H1 (cell line): ENCODE data around the gene PITPNM1. TPM values are rescaled to one million over a fixed set of nuclear protein-coding genes. Genes with fewer than 3 reads are reported as not detected.
A peak's percentile ranks its signal among the peaks of the same experiment; 100 is the strongest.

Source experiments
- CTCF ChIA-PET: fragments of 300-600 bp; sonication (Branson Sonifier 250); formaldehyde crosslinking; loops from one replicate; lab custom pipeline; 2021; ENCODE audit not compliant: partially characterized antibody; lab: Charles Lee
- POLR2A ChIA-PET: fragments of 300-600 bp; sonication (Branson Sonifier 250); formaldehyde crosslinking; loops from one replicate; lab custom pipeline; 2021; ENCODE audit warnings: inconsistent platforms; ENCODE audit not compliant: partially characterized antibody; lab: Charles Lee
- DNase-seq, 2 experiments: peaks; one replicate each; pipeline versions ENCODE4 v3.0.0 to v3.0.0-alpha.2; 2010 to 2022; ENCODE audit warnings: low spot score in 2 of 2, low read depth in 1 of 2, mixed read lengths in 1 of 2
- FAIRE-seq: peaks from 2 replicates; lab custom pipeline; 2011; peaks lifted over from hg19 to GRCh38; lab: Jason Lieb, UNC
- H2AFZ ChIP-seq: 2 replicates; pipeline ENCODE4 v1.8.1; 2012; ENCODE audit warnings: low read length, inconsistent platforms
- H2AK5ac ChIP-seq: 2 replicates; pipeline ENCODE4 v1.6.1; 2013; ENCODE audit warnings: low read depth, low read length
- H2BK120ac ChIP-seq: replicated peaks from 2 replicates; pipeline ENCODE3; 2013; ENCODE audit warnings: low read depth, low read length, inconsistent platforms
- H2BK12ac ChIP-seq: 2 replicates; pipeline ENCODE4 v1.6.1; 2013; ENCODE audit warnings: low read depth, low read length
- H2BK15ac ChIP-seq: 2 replicates; pipeline ENCODE4 v1.6.1; 2013; ENCODE audit warnings: low read length
- H2BK20ac ChIP-seq: 2 replicates; pipeline ENCODE4 v1.6.1; 2013; ENCODE audit warnings: low read length
- H2BK5ac ChIP-seq: 2 replicates; pipeline ENCODE4 v1.6.1; 2013; ENCODE audit warnings: low read depth, low read length
- H3K14ac ChIP-seq: 2 replicates; pipeline ENCODE4 v1.6.1; 2013; ENCODE audit warnings: inconsistent platforms; ENCODE audit not compliant: insufficient read length
- H3K18ac ChIP-seq: 2 replicates; pipeline ENCODE4 v1.6.1; 2013; ENCODE audit warnings: low read length; ENCODE audit errors: extremely low read depth
- H3K23ac ChIP-seq: 2 replicates; pipeline ENCODE4 v1.6.1; 2013; ENCODE audit warnings: inconsistent platforms; ENCODE audit not compliant: insufficient read length
- H3K23me2 ChIP-seq: 2 replicates; pipeline ENCODE4 v1.6.1; 2013; ENCODE audit warnings: low read depth, low read length
- H3K27ac ChIP-seq: 2 replicates; pipeline ENCODE4 v1.6.1; 2011; ENCODE audit warnings: low read depth, low read length, inconsistent platforms
- H3K27me3 ChIP-seq, 4 experiments: replicated peaks in 1 of 4; 1 replicate in 1 of 4; 2 replicates in 3 of 4; pipeline versions ENCODE4 v1.6.1 to v1.8.1; 2011 to 2013; ENCODE audit warnings: low read length in 3 of 4, mild to moderate bottlenecking in 3 of 4, inconsistent platforms in 2 of 4, mixed read lengths in 2 of 4, moderate library complexity in 1 of 4; ENCODE audit not compliant: control insufficient read depth in 3 of 4, insufficient read depth in 3 of 4; ENCODE audit errors: extremely low read depth in 1 of 4
- H3K36me3 ChIP-seq, 4 experiments: 2 replicates each; pipeline versions ENCODE4 v1.6.1 to v1.8.1; 2011 to 2013; ENCODE audit warnings: mild to moderate bottlenecking in 4 of 4, low read length in 3 of 4, moderate library complexity in 2 of 4, control low read depth in 1 of 4, inconsistent platforms in 1 of 4; ENCODE audit not compliant: insufficient read depth in 4 of 4, control insufficient read depth in 2 of 4
- H3K4ac ChIP-seq: replicated peaks from 2 replicates; pipeline ENCODE3; 2013; ENCODE audit warnings: low read length, low read depth, mixed read lengths, inconsistent platforms; ENCODE audit not compliant: insufficient read length
- H3K4me1 ChIP-seq, 4 experiments: replicated peaks in 1 of 4; 1 replicate in 1 of 4; 2 replicates in 3 of 4; pipeline versions ENCODE4 v1.6.1 to v1.8.1; 2011 to 2013; ENCODE audit warnings: low read length in 3 of 4, inconsistent platforms in 2 of 4, mixed read lengths in 1 of 4; ENCODE audit not compliant: insufficient read depth in 4 of 4, control insufficient read depth in 3 of 4
- H3K4me2 ChIP-seq, 2 experiments: 2 replicates each; pipeline versions ENCODE4 v1.6.1 to v1.8.1; 2011 to 2013; ENCODE audit warnings: low read depth in 2 of 2, low read length in 2 of 2, control low read depth in 1 of 2, inconsistent platforms in 1 of 2, mild to moderate bottlenecking in 1 of 2; ENCODE audit not compliant: insufficient read depth in 1 of 2
- H3K4me3 ChIP-seq, 4 experiments: fragments of 200-600, 300-600 bp in 1 of 4; sonication (generic), shearing (Covaris generic), sonication (Bioruptor Twin) in 1 of 4; 2 replicates each; pipeline versions ENCODE4 v1.5.1 to v1.8.1; 2011 to 2016; ENCODE audit warnings: low read length in 4 of 4, low read depth in 3 of 4, control low read depth in 2 of 4, inconsistent platforms in 2 of 4, mild to moderate bottlenecking in 2 of 4, mixed read lengths in 1 of 4, moderate library complexity in 1 of 4; ENCODE audit not compliant: insufficient read depth in 2 of 4; ENCODE audit errors: extremely low read depth in 1 of 4
- H3K56ac ChIP-seq: replicated peaks from 2 replicates; pipeline ENCODE3; 2013; ENCODE audit warnings: low read depth, mild to moderate bottlenecking, mixed read lengths, low read length, inconsistent platforms; ENCODE audit not compliant: insufficient read length
- H3K79me1 ChIP-seq: 2 replicates; pipeline ENCODE4 v1.6.1; 2013; ENCODE audit warnings: low read depth, low read length, control low read depth
- H3K79me2 ChIP-seq, 2 experiments: 2 replicates each; pipeline versions ENCODE4 v1.6.1 to v1.8.1; 2012 to 2013; ENCODE audit warnings: low read length in 2 of 2, mild to moderate bottlenecking in 2 of 2, inconsistent platforms in 1 of 2; ENCODE audit not compliant: insufficient read depth in 2 of 2, control insufficient read depth in 1 of 2
- H3K9ac ChIP-seq, 4 experiments: replicated peaks in 1 of 4; 1 replicate in 1 of 4; 2 replicates in 3 of 4; pipeline versions ENCODE4 v1.6.1 to v1.8.1; 2011 to 2013; ENCODE audit warnings: low read depth in 3 of 4, low read length in 3 of 4, control low read depth in 2 of 4, mild to moderate bottlenecking in 2 of 4, moderate library complexity in 2 of 4, inconsistent platforms in 1 of 4; ENCODE audit errors: extremely low read depth in 1 of 4
- H3K9me3 ChIP-seq, 2 experiments: 2 replicates each; pipeline versions ENCODE4 v1.6.1 to v1.8.1; 2012 to 2013; ENCODE audit warnings: mild to moderate bottlenecking in 2 of 2, moderate library complexity in 2 of 2, control low read depth in 1 of 2, inconsistent platforms in 1 of 2, low read depth in 1 of 2, low read length in 1 of 2, mixed read lengths in 1 of 2; ENCODE audit not compliant: insufficient read depth in 2 of 2
- H4K20me1 ChIP-seq, 2 experiments: replicated peaks in 1 of 2; 2 replicates each; pipeline versions ENCODE3 to v1.8.1; 2011 to 2013; ENCODE audit warnings: inconsistent platforms in 2 of 2, low read length in 2 of 2, mild to moderate bottlenecking in 1 of 2; ENCODE audit not compliant: insufficient read depth in 2 of 2, control insufficient read depth in 1 of 2
- H4K5ac ChIP-seq: 2 replicates; pipeline ENCODE4 v1.6.1; 2013; ENCODE audit warnings: low read length, low read depth, mixed read lengths, inconsistent platforms; ENCODE audit not compliant: insufficient read length
- H4K8ac ChIP-seq: 2 replicates; pipeline ENCODE4 v1.8.0; 2013; ENCODE audit warnings: mild to moderate bottlenecking, moderate library complexity, low read length, inconsistent platforms; ENCODE audit not compliant: insufficient read depth; ENCODE audit errors: extremely low read depth
- H4K91ac ChIP-seq: replicated peaks from 2 replicates; pipeline ENCODE3; 2013; ENCODE audit warnings: low read length, mixed read lengths, inconsistent platforms; ENCODE audit not compliant: insufficient read length
- EP300 ChIP-seq, 2 experiments: IDR thresholded peaks; 1 replicate in 1 of 2; 2 replicates in 1 of 2; pipeline ENCODE4 v1.6.1; 2011 to 2012; ENCODE audit warnings: low read depth in 2 of 2, low read length in 2 of 2, mild to moderate bottlenecking in 2 of 2, borderline replicate concordance in 1 of 2, inconsistent platforms in 1 of 2, moderate library complexity in 1 of 2
- PHF8 ChIP-seq: fragments of 200-600 bp; sonication (generic); conservative IDR thresholded peaks from 2 replicates; pipeline ENCODE4 v1.7.1; 2012; ENCODE audit warnings: low read depth, mild to moderate bottlenecking, inconsistent platforms, low read length, moderate library complexity
- POU5F1 ChIP-seq: IDR thresholded peaks from 2 replicates; pipeline ENCODE4 v1.6.1; 2011; ENCODE audit warnings: low read depth, mild to moderate bottlenecking, low read length, moderate library complexity
- SIX5 ChIP-seq: IDR thresholded peaks from 2 replicates; pipeline ENCODE4 v1.6.1; 2011; ENCODE audit warnings: mild to moderate bottlenecking, low read depth, low read length
- SP1 ChIP-seq: IDR thresholded peaks from 2 replicates; pipeline ENCODE4 v1.6.1; 2011; ENCODE audit warnings: low read depth, low read length
- TCF12 ChIP-seq: IDR thresholded peaks from 2 replicates; pipeline ENCODE4 v1.6.1; 2011; ENCODE audit warnings: low read depth, mild to moderate bottlenecking, low read length
- WGBS, 2 experiments: shearing (Covaris generic) in 1 of 2; methylation state at CpG; one replicate each; pipeline versions ENCODE4 v1.1.6 to v1.1.7; 2013 to 2015; ENCODE audit warnings: low lambda C conversion rate in 2 of 2, mixed read lengths in 2 of 2, inconsistent platforms in 1 of 2, low coverage in 1 of 2, missing lambda C conversion rate in 1 of 2; ENCODE audit not compliant: insufficient replicate concordance in 2 of 2, insufficient coverage in 1 of 2, insufficient read length in 1 of 2; ENCODE audit errors: extremely low coverage in 1 of 2, missing lambda C conversion rate in 1 of 2; 5-methylcytosine and 5-hydroxymethylcytosine counted together
- polyA plus RNA-seq, 7 experiments: library from polyadenylated mRNA; depleted of rRNA in 3 of 7; stranded (reverse) in 5 of 7; unstranded in 2 of 7; fragments of >200 nt in 5 of 7; fragments of 200-250 nt in 2 of 7; gene quantifications; 1 replicate in 5 of 7; 2 replicates in 1 of 7; 4 replicates in 1 of 7; pipeline versions ENCODE4 v1.2.1 to v1.2.3, GENCODE V29; 2011 to 2013; ENCODE audit warnings: missing spikeins in 2 of 7, mixed read lengths in 2 of 7
- total RNA-seq: library from RNA; stranded (reverse); fragmentation: NEBNext Ultra II Directional; extraction: Animal tissue kit (Norgen Biotek cat#: 25700); gene quantifications from 2 replicates; pipeline ENCODE4 v1.2.1, GENCODE V29; 2021

PITPNM1 gene
- total and polyA plus RNA-seq, 2 of the 8 experiments (the other 6 are each of a cell fraction or from before 2014, with no cell fraction given) = 27.2 to 52.7 TPM

- no peak within 1 kb of the TSS for H3K18ac ChIP-seq
- H4K5ac ChIP-seq = no peak within 1 kb of the TSS
- H2BK12ac ChIP-seq = 0 out of 2 replicates have a peak within 1 kb of the TSS, but pooled peaks have one; percentile 9
- H3K79me1 ChIP-seq = no peaks in the 10 kb centered on the region
- no peaks in the 10 kb centered on the region for H3K9me3 ChIP-seq
- ChIA-PET CTCF (interaction anchor here (0.8 to 2.1 kb wide), 6 partner anchors 8 to 51 kb away, joined by 3 to 8 read pairs (median 4); partner anchors contain the start of gene PPP1CA), POLR2A (interaction anchor here (1.4 to 2.2 kb wide), 5 partner anchors 12 to 24 kb away, joined by 3 to 15 read pairs (median 8); partner anchors contain the start of genes PTPRCAP and RPS6KB2)
- no peaks in the 10 kb centered on the region for H3K36me3 ChIP-seq
- no peak within 1 kb of the TSS for H3K4ac ChIP-seq
- no peak within 1 kb of the TSS for H2BK20ac ChIP-seq
- 0 out of 2 replicates have a peak within 1 kb of the TSS, but pooled peaks have one; percentile 46 for H2BK15ac ChIP-seq
- FAIRE-seq = no peak
- H3K56ac ChIP-seq = no peak within 1 kb of the TSS
- no peak for DNase-seq
- no peak within 1 kb of the TSS for H3K14ac ChIP-seq
- H4K8ac ChIP-seq = no peak within 1 kb of the TSS; the same call in 1 of the 2 replicates
- H2BK5ac ChIP-seq = no peak within 1 kb of the TSS; the same call in 1 of the 2 replicates
- H2AK5ac ChIP-seq = no peak within 1 kb of the TSS
- H3K4me2 ChIP-seq = no peak within 1 kb of the TSS
- H2BK120ac ChIP-seq = no peak within 1 kb of the TSS
- H3K9ac ChIP-seq = no peak within 1 kb of the TSS
- H3K27ac ChIP-seq = no peak within 1 kb of the TSS
- no peak within 1 kb of the TSS for H4K91ac ChIP-seq
- no peaks in the 10 kb centered on the region for H3K23me2 ChIP-seq
- no peak within 1 kb of the TSS for H3K4me3 ChIP-seq
- H3K27me3 ChIP-seq = no peaks in the 10 kb centered on the region
- WGBS, 2 experiments = 90% methylated on average over 26 of the region's 33 CpGs; no CpG with 5 or more reads in 1 of the 2 experiments
- TF ChIP-seq TCF12 (no peak), EP300 (IDR thresholded peaks at IDR 0.05; ENCODE audit: borderline replicate concordance in 1 of 2, low read depth in 2 of 2, low read length in 2 of 2) (no peak), SP1 (no peak), SIX5 (no peak), PHF8 (no peak), POU5F1 (no peak)
- H3K4me1 ChIP-seq = no peaks in the 10 kb centered on the region
- H3K79me2 ChIP-seq = no peaks in the 10 kb centered on the region
- H2AFZ ChIP-seq = no peak within 1 kb of the TSS
- no peaks in the 10 kb centered on the region for H4K20me1 ChIP-seq
- no peak within 1 kb of the TSS for H3K23ac ChIP-seq
These were observed 52.8 kb downstream of the PITPNM1 start, which contains the start of gene GPR152 for GRCh38 chr11:67452141-67452952. GPR152 (minus strand) TSS chr11:67452729; CDS start chr11:67452724, 5 bp downstream.
